Gastrocnemius medialis (tissue), 4 donors: Measurements from ENCODE around the gene JAKMIP1. TPM values are rescaled to one million over a fixed set of nuclear protein-coding genes. Genes with fewer than 3 reads are reported as not detected.

Experiments used
- ATAC-seq, 2 donors: fragments of 150-250 bp; one replicate each; pipeline ENCODE4 v1.9.1; 2016
- DNase-seq, 2 donors: peaks; one replicate each; pipeline ENCODE4 v3.0.0-alpha.2; 2019
- H3K27ac ChIP-seq, 4 donors: fragments of 200-600 bp; sonication (generic); 1 replicate in 1 of 4; 2 replicates in 3 of 4; pipeline ENCODE4 v1.5.1; 2016 to 2018; ENCODE audit warnings: mild to moderate bottlenecking in 2 of 4, moderate library complexity in 1 of 4
- H3K27me3 ChIP-seq, 3 donors: fragments of 200-600 bp; sonication (generic) in 2 of 3; 1 replicate in 1 of 3; 2 replicates in 2 of 3; pipeline versions ENCODE4 v1.5.1 to v1.6.0; 2016 to 2019; ENCODE audit warnings: mild to moderate bottlenecking in 1 of 3, moderate library complexity in 1 of 3
- H3K36me3 ChIP-seq, 2 donors: fragments of 200-600 bp; sonication (generic) in 1 of 2; one replicate each; pipeline ENCODE4 v1.5.1; 2017 to 2018
- H3K4me1 ChIP-seq, 2 donors: fragments of 200-600 bp; sonication (generic) in 1 of 2; one replicate each; pipeline ENCODE4 v1.5.1; 2016 to 2017; ENCODE audit warnings: mild to moderate bottlenecking in 2 of 2
- H3K4me3 ChIP-seq, 4 donors: fragments of 200-600 bp; sonication (generic) in 3 of 4; 1 replicate in 1 of 4; 2 replicates in 3 of 4; pipeline ENCODE4 v1.5.1; 2016 to 2019; ENCODE audit warnings: mild to moderate bottlenecking in 2 of 4
- H3K9me3 ChIP-seq, 3 donors: fragments of 200-600 bp; sonication (generic) in 2 of 3; 1 replicate in 1 of 3; 2 replicates in 2 of 3; pipeline ENCODE4 v1.5.1; 2016 to 2019
- POLR2A ChIP-seq, 2 donors: fragments of 450-650 bp; IDR thresholded peaks; one replicate each; pipeline ENCODE4 v1.6.1; 2017; ENCODE audit warnings: antibody characterized with exemption in 2 of 2, mild to moderate bottlenecking in 2 of 2, moderate library complexity in 2 of 2
- in situ Hi-C, 4 donors: fragments of 200-750 bp; cut with MboI; loops; one replicate each; pipeline versions ENCODE4 v1.15.0 to v1.8.0; 2017; ENCODE audit warnings: low sequenced_read_pairs in 4 of 4
- intact Hi-C: fragments of 100-400 bp; cut with DNase I; formaldehyde crosslinking; loops from one replicate; pipeline ENCODE4 v1.15.1; 2023; ENCODE audit warnings: low total_unique reads
- total RNA-seq, 4 donors: library from RNA; depleted of rRNA; stranded (reverse); fragments of >200 nt; gene quantifications; one replicate each; pipeline versions ENCODE4 v1.1.0 to v1.2.3, GENCODE V29; 2016
- TF ChIP-seq, protein P1 (sequence below), 5 experiments: fragments of 450-650 bp in 3 of 5; fragments of 200-600 bp in 2 of 5; sonication (generic) in 2 of 5; IDR thresholded peaks in 4 of 5; conservative IDR thresholded peaks in 1 of 5; 1 replicate in 4 of 5; 2 replicates in 1 of 5; pipeline ENCODE4 v1.5.1; 2016 to 2019; ENCODE audit warnings: antibody characterized with exemption in 5 of 5, mild to moderate bottlenecking in 3 of 5, moderate library complexity in 3 of 5

The JAKMIP1 gene
- total RNA-seq, 4 donors from 2014 or later = 0.62 TPM; not detected in 3

DNA sequence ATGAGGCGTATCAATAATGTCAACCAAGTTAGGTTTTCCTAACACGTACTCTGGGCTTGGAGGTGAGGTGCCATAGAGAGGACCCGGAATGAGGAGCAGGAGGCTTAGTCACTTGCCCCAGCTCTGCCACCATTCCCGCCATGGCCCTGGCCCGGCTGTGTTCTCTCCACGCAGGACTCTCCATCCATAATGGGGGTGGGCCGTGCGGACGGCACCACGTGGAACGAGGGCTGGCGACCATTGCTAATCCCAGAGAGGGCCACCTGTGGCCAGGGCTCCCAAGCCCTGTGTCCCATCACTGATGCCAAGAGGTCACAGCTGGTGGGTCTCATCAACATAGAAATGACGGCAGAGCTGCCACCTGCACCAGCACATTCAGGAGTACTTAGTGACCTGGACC is 76.4 kb downstream of the JAKMIP1 start:
- no peaks in the 10 kb centered on the region for H3K9me3 ChIP-seq
- no peaks in the 10 kb centered on the region for H3K27me3 ChIP-seq
- H3K36me3 ChIP-seq = no peaks in the 10 kb centered on the region
- no peak overlapping the region for H3K27ac ChIP-seq
- ATAC-seq (no peak), DNase-seq (no peak)
- in situ Hi-C loops = no loop called here
- no peak overlapping the region for H3K4me3 ChIP-seq
- intact Hi-C loops = no loop called here
- TF ChIP-seq POLR2A (IDR thresholded peaks at IDR 0.05) = no peak
- TF ChIP-seq, protein P1, sequence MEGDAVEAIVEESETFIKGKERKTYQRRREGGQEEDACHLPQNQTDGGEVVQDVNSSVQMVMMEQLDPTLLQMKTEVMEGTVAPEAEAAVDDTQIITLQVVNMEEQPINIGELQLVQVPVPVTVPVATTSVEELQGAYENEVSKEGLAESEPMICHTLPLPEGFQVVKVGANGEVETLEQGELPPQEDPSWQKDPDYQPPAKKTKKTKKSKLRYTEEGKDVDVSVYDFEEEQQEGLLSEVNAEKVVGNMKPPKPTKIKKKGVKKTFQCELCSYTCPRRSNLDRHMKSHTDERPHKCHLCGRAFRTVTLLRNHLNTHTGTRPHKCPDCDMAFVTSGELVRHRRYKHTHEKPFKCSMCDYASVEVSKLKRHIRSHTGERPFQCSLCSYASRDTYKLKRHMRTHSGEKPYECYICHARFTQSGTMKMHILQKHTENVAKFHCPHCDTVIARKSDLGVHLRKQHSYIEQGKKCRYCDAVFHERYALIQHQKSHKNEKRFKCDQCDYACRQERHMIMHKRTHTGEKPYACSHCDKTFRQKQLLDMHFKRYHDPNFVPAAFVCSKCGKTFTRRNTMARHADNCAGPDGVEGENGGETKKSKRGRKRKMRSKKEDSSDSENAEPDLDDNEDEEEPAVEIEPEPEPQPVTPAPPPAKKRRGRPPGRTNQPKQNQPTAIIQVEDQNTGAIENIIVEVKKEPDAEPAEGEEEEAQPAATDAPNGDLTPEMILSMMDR (IDR thresholded peaks at IDR 0.05 in 4 of 5, conservative IDR thresholded peaks at IDR 0.05 in 1 of 5) = no peak
- H3K4me1 ChIP-seq = no peaks in the 10 kb centered on the region

DNA sequence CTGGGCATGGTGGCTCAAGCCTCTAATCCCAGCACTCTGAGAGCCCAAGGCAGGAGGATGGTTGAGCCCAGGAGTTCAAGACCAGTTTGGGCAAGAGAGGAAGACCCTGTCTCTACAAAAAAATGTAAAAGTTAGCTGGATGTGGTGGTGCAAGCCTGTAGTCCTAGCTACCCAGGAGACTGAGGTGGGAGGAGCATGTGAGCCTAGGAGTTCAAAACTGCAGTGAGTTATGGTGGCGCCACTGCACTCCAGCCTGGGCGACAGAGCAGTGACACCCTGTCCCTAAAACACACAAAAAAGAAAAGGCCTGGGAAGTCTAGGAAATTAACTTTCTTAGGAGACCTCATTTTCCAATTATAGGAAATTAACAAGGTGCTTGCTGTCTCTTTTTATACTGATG is 76.8 kb downstream of the JAKMIP1 start:
- no peak for DNase-seq
- no peaks in the 10 kb centered on the region for H3K9me3 ChIP-seq
- TF ChIP-seq, protein P1 (IDR thresholded peaks at IDR 0.05 in 4 of 5, conservative IDR thresholded peaks at IDR 0.05 in 1 of 5) = no peak
- TF ChIP-seq POLR2A (IDR thresholded peaks at IDR 0.05) = no peak

DNA sequence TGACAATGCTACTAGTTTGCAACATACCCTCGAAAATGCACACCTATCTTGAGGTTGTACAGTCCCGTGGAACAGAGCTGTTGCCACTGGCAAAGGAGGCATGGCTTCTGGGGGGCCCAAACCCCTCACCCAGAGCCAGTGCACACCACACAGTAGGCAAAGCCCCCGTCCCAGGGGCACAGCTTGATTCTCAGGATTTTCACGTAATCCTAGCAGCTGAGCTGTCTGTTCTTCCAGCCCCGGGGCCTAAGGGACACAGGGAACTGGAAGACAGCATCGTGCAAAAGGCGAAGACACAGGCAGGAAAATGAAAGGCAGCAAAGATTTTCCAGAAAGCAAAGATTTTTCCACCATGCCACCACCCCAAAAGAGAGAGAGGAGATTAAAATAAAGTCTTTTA is 77.2 kb downstream of the JAKMIP1 start:
- Histone ChIP-seq H3K27me3 (no peaks in the 10 kb centered on the region), H3K4me3 (no peak overlapping the region), H3K9me3 (no peaks in the 10 kb centered on the region), H3K36me3 (no peaks in the 10 kb centered on the region), H3K27ac (no peak overlapping the region), H3K4me1 (no peaks in the 10 kb centered on the region)
- in situ Hi-C loops = no loop called here
- ATAC-seq (no peak), DNase-seq (no peak)
- TF ChIP-seq POLR2A (IDR thresholded peaks at IDR 0.05) = no peak
- TF ChIP-seq, protein P1 (IDR thresholded peaks at IDR 0.05 in 4 of 5, conservative IDR thresholded peaks at IDR 0.05 in 1 of 5) = no peak
- intact Hi-C loops = no loop called here

More for the DNA sequence above, 76.8 kb downstream of the JAKMIP1 start:
- intact Hi-C loops (no loop called here), in situ Hi-C loops (no loop called here)
- Histone ChIP-seq H3K27ac (no peak overlapping the region), H3K27me3 (no peaks in the 10 kb centered on the region), H3K4me1 (no peaks in the 10 kb centered on the region), H3K4me3 (no peak overlapping the region), H3K36me3 (no peaks in the 10 kb centered on the region)
- ATAC-seq = no peak

DNA sequence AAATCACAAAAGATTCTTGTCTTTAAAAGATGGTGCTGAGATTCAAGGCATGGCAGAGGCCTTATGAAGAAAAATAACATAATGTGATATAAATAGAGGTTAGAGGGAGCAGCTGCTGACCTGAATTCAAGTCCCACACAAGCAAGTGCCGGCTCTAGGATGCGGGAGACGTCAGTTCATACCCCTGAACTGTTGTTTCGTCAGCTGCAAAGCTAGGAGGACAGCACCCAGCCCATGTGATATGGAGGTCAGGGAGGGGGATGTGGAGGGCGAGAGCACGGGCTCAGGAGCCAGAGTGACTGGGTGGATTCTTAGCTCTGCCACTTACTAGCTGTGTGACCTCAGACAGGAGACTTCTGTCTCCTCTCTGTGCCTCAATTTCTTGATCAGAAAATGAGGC is 77.9 kb downstream of the JAKMIP1 start:
- intact Hi-C loops = no loop called here
- H3K4me3 ChIP-seq = no peak overlapping the region
- ATAC-seq (no peak), DNase-seq (no peak)
- H3K27ac ChIP-seq = no peak overlapping the region
- no peaks in the 10 kb centered on the region for H3K4me1 ChIP-seq
- H3K9me3 ChIP-seq = no peaks in the 10 kb centered on the region
- no peaks in the 10 kb centered on the region for H3K36me3 ChIP-seq
- no peaks in the 10 kb centered on the region for H3K27me3 ChIP-seq
- in situ Hi-C loops = no loop called here
- TF ChIP-seq, protein P1 (IDR thresholded peaks at IDR 0.05 in 4 of 5, conservative IDR thresholded peaks at IDR 0.05 in 1 of 5) = no peak

DNA sequence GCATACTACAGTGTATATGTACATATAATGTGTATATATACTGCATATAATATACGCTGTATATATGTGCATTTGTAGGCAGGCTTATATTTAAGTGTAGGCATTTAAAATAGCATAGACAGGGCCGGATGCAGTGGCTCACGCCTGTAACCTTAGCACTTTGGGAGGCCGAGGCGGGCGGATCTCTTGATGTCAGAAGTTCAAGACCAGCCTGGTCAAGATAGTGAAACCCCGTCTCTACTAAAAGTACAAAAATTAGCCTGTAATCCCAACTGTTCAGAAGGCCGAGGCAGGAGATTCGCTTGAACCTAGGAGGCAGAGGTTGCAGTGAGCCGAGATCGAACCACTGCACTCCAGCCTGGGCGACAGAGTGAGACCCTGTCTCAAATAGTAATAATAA is 78.4 kb downstream of the JAKMIP1 start:
- Histone ChIP-seq H3K9me3 (no peaks in the 10 kb centered on the region), H3K27me3 (no peaks in the 10 kb centered on the region), H3K4me1 (no peaks in the 10 kb centered on the region), H3K4me3 (no peak overlapping the region), H3K27ac (no peak overlapping the region), H3K36me3 (no peaks in the 10 kb centered on the region)
- DNase-seq = no peak
- ATAC-seq = no peak
- in situ Hi-C loops = no loop called here
- intact Hi-C loops = no loop called here
- TF ChIP-seq POLR2A (IDR thresholded peaks at IDR 0.05) = no peak
- TF ChIP-seq, protein P1 (IDR thresholded peaks at IDR 0.05 in 4 of 5, conservative IDR thresholded peaks at IDR 0.05 in 1 of 5) = no peak
